NCI-H226 (cell line): ENCODE data around the gene GAS7.

Experiments
- DNase-seq: peaks from one replicate; pipeline ENCODE4 v3.0.0-alpha.2; 2015

The GAS7 gene

GRCh38 chr17:9907131-9907530 lies 291.3 kb downstream of the GAS7 start:
- no peak for DNase-seq

- no peak for DNase-seq
Measured at GRCh38 chr17:9906616-9907015, 291.8 kb downstream of the GAS7 start.

GRCh38 chr17:9905902-9906301 lies 292.5 kb downstream of the GAS7 start:
- DNase-seq: no peak

DNA sequence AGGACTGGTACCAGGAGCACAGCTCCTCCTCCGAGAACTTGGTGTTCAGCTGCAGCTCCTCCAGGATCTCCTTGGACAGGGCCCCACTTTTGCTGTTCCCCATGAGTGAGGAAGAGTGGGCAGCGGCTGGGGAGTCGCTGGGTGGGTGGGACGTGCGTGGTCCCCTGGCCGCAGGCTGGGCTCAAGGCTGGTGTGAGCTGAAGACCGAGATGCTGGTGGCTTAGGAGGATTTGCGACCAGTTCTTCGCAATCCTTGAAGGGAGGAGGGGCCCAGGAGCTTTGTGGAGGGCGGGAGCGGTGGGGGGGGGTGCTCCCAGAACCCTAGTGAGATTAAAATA lies 293.4 kb downstream of the GAS7 start, which contains the start of gene RCVRN:
TSS of gene RCVRN (minus strand) at position 194 of the 338 bp plus-strand sequence. CDS start at position 103, 91 bp downstream.
- DNase-seq: no peak

DNA sequence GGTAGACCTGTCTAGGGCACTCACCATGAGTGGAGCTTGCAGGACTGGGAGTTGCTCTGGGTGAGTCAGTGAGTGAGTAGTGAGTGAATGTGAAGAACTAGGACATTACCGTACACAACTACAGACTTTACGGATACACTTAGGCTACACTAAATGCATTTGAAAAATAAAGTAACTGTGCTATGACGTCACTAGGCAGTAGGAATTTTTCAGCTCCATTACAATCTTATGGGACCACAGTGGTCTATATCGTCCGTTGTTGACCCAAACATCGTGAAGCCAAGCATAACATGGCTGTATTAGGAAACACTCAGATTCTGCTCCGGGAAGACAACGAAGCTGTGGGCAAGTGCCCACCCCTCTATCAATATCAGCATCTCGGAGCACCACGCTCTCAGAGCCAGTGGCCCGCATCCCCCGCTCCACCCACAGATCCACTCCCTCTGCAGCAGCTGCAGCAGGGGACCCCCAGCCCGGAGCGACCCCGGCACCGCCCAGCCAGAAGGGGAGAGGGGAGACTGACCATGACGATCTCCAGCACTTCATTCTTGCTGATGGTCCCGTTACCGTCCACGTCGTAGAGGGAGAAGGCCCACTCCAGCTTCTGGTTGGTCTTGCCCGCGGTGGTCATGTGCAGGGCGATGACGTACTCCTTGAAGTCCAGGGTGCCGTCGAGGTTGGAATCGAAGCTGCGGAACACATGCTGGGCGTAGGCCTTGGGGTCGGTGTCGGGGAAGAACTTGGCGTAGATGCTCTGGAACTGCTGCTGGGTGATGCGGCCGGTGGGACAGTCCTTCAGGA lies 293.9 kb downstream of the GAS7 start:
- no peak for DNase-seq

GRCh38 chr17:9902120-9902519 lies 296.3 kb downstream of the GAS7 start:
- no peak for DNase-seq

- peak; percentile 34 for DNase-seq
Measured at GRCh38 chr17:9900784-9901183, 297.6 kb downstream of the GAS7 start.

DNA sequence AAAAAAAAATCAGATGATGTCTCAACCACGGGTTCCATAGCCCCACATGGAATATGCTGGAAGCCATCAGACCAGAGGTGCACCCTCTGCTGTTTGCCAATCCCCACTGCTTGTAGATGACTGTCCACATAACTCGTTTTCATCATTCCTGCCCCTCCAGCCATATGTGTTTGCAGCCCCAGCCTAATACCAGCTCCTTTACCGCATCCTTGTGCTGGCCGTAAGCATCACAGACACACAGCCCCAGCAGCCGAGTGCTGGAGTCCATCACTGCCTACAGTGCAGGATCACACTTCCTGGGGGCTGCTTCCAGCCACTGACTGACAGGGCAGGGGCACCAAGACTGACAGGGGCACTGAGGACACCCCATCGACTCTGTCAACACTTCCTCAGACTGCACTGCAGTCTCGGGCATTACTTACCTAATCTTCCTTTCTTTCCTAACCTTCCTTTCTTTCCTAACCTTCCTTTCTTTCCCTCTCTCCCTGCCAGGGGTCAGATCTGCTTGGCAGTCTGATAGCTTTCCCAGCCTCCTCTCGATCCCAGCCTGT lies 298.3 kb downstream of the GAS7 start:
- DNase-seq: no peak

GRCh38 chr17:9899280-9900043 lies 298.9 kb downstream of the GAS7 start:
- no peak for DNase-seq

- DNase-seq: no peak
Measured at GRCh38 chr17:9898812-9899211, 299.6 kb downstream of the GAS7 start.

DNA sequence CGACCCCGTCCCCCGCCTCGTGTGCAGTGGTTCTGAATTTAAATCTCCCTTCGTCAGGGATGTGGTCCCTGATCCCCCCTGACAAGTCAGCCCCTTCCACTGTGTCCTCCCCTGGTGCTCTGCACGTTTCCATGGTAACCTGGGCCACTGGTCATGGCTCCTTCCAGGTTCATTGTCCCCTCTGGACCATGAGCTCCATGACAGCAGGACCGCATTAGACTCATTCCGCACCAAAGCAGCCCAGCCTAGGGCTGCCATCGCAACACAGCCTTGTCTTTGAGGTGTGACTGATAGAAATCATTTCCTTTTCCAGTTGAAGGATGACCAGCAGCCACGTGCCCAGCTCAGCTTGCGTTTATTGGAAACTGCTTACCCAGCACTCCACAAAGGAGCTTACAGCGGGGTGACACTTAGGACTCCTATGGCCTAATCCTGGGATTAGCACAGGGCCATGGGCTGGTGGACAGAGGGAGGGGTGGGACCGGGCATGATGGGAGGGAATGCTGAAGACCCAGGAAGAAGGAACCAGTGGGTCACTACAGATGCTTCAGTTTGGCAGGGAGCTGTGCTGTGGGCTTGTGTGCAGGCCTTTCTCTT lies 300.9 kb downstream of the GAS7 start:
- no peak for DNase-seq

GRCh38 chr17:9895923-9896322 lies 302.5 kb downstream of the GAS7 start:
- no peak for DNase-seq

- DNase-seq: no peak
Measured at GRCh38 chr17:9894231-9894630, 304.2 kb downstream of the GAS7 start.

- DNase-seq: peak; percentile 74
Measured at GRCh38 chr17:9893411-9894012, 304.9 kb downstream of the GAS7 start.

GRCh38 chr17:9890124-9890523 lies 308.3 kb downstream of the GAS7 start:
- DNase-seq: peak; percentile 51

- no peak for DNase-seq
Measured at GRCh38 chr17:9887508-9887907, 310.9 kb downstream of the GAS7 start.

- DNase-seq: no peak
Measured at GRCh38 chr17:9886141-9886930, 312.1 kb downstream of the GAS7 start.

DNA sequence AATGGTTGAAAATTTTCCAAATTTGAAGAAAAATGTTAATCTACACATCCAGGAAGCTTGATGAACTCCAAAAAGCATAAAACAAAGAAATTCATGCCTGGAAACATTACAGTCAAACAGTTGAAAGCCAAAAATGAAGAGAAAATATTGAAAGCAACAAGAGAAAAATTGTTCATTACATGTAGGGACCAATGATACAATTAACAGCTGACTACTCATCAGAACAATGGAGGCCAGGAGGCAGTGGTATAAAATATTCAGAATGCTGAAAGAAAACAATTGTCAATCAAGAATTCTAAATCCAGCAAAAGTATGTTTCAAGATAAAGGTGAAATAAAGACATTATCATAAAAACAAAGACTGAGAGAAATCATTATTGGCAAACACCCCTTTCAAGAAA lies 315.0 kb downstream of the GAS7 start:
- no peak for DNase-seq

- DNase-seq: peak; percentile 83
Measured at GRCh38 chr17:9880582-9880999, 317.8 kb downstream of the GAS7 start.

- no peak for DNase-seq
Measured at GRCh38 chr17:9878786-9879525, 319.4 kb downstream of the GAS7 start.

DNA sequence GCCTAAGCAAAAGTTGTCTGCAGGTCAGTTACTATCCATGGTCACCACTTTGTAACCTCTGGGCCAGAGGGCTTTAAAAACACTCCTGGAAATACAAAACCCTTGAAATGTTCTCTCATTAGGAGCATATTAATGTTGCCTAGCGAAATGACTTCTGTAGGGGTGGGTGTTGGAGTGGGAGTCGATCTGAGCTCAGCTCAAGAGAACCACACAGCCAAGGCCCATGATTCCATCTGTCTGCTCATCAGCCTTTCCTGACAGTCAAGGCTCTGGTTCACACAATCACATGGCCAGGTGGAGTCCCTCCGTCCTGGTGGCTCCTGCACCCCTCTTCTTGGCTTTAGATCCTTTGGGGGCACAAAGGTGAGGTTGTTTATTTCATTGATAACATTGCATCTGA lies 320.1 kb downstream of the GAS7 start:
- no peak for DNase-seq

GRCh38 chr17:9875441-9875840 lies 323.0 kb downstream of the GAS7 start:
- peak; percentile 55 for DNase-seq
